Nucleus accumbens (tissue), 56 donors: Measurements from ENCODE around the gene BRD9.

ENCODE experiments used
- DNase-seq, 56 donors: peaks; one replicate each; lab custom pipeline; 2025; lab: John Stamatoyannopoulos, UW

Gene BRD9

DNA sequence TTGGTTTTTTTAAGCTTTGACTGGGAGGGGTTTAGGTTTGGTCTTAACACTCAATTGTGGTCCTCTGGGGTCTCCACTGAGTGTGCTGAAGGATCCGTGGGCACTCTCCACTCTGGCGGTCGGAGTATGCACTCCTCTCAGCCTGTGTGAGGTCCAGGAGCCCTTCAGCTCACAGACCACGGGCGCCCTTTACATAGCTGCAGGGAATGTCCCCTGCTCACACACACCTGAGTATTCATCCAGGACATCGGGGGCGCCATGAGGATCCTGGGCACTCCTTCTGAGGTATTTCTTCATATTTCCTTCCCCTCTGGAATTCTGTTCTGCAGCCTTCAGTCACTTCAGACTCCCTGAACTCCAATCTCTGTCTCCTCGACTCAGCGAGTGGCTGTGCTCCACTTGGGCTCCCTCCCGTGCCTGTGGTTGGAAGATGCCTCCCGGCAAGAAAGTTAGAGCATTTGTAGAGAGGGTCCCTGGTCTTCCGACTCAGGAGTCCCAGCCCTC lies 12.6 kb upstream of the BRD9 start:
- no peak for DNase-seq

DNA sequence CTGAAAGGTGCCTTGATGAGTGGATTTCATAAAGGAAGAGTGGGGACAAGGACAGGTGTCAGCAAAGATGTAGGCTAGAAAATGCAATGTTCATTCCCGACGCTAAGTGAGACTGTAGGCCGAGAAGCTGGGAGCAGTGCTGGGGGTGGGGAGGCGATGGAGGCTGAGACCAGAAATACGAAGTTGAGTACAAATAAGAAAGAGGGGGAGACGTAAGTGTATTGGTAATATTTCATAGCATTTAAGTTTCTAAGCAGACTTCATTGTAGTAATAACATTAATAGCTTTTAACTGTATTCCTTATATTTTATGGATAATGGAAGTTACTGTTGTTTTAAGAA lies 11.1 kb upstream of the BRD9 start:
- no peak for DNase-seq

DNA sequence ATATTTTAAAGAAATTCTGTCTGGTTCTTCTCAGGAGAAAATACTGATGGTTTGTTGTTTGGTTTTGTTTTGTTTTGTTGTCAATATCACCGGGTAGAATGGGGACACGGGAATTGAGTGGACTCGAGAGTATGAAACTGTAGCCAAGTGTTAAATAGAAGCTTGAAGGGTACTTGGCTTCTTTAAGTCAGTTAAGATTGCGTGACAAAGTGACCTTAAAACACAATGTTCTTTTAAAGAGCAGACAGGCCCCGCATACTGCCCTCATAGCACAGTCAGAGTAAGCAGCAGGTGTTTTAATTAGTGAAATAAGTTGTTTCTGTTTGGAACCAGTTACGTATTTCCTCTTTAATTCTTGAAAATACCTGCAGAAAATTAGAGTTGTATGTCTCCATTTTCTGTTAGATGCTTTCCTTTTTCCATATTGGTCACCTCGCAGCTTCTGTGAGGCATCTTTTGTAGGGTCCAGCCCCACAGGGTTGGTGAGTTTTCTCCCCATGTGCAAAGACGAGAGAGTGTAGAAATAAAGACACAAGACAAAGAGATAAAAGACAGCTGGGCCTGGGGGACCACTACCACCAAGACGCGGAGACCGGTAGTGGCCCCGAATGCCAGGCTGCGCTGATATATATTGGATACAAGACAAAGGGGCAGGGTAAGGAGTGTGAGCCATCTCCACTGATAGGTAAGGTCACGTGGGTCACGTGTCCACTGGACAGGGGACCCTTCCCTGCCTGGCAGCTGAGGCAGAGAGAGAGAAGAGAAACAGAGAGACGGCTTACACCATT lies 9.7 kb upstream of the BRD9 start:
- DNase-seq: no peak

DNA sequence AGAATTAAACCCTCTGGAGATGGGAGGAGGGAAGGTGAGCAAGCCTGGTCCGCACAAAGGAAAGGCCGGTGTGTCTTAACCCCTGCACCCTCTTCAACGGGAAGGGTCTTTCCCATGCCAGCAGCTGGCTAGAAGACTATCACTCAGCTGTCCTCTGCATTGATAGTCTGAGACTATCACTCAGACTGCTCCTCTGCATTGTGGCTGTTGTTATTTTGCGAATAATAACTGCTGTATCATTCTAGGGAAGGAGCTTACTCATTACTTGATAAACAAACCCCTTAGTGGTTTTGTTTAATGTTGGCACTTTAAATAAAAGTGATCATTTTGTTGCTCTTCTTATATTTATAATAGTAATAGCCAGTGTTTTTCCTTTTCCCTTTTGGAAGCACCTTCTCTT lies 8.2 kb upstream of the BRD9 start:
- no peak for DNase-seq

DNA sequence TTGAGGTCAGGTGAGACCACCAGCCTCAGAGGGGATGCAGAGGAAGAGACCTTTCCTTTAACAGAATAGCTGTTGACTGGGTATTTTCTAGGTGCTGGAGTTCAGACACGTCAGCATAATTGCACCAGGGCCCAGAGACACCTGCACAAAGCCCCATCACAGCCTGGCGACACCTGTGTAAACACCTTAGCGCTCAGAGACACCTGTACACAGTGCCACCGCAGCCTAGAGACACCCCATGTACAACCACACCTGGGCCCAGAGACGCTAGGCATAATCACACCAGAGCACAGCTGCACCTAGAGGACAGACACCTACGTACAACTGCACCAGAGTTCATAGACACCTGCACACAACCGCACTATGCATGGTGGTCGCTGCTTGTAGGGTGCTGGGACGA lies 1.1 kb upstream of the BRD9 start:
- no peak for DNase-seq

DNA sequence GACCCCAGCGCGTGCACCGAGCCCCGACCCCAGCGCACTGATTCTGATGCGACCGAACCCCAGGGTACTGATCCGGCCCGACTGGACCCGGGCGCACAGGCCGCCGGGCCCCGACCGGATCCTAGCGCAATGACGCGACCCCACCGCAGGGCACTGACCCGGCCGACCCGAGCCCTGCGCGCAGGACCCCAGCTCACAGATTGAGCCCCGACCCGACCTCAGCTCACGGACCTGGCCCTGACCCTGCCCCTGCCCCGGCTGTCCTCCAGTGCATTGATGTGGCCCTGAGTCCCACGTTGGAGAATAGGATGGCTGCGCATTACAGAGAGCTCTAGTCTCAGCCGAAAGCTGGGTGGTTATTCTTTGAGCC lies 521 bp upstream of the BRD9 start:
- DNase-seq: no peak

DNA sequence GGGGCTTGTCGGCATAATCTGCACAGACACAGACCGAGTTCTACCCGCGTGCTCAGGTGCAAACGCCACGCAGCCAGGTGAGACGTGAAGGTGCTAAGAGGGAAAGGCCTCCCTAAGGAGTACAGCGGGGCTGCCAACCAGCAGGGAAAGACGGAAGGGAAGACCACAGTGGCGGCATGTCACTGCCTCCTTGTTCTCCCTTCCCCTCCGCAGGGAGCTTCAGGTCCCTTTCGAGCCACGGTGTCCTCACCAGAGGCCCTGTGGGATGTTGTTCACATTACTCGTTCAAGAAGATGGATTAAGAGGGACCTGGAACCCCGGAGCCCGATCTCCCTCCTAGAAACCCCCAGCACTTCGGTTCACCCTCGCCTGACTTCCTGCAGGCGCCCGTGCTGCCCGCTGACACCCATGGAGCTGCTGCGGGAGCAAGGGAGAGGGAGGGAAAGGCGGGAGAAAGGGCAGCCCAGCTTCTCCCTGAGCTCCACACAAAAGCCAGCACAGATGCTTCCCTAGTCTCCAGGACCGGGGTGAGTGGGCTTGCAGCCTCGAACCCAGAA lies 686 bp downstream of the BRD9 start:
- peak in 4 of 56 donors; percentile 26 to 56 (median 32) for DNase-seq

DNA sequence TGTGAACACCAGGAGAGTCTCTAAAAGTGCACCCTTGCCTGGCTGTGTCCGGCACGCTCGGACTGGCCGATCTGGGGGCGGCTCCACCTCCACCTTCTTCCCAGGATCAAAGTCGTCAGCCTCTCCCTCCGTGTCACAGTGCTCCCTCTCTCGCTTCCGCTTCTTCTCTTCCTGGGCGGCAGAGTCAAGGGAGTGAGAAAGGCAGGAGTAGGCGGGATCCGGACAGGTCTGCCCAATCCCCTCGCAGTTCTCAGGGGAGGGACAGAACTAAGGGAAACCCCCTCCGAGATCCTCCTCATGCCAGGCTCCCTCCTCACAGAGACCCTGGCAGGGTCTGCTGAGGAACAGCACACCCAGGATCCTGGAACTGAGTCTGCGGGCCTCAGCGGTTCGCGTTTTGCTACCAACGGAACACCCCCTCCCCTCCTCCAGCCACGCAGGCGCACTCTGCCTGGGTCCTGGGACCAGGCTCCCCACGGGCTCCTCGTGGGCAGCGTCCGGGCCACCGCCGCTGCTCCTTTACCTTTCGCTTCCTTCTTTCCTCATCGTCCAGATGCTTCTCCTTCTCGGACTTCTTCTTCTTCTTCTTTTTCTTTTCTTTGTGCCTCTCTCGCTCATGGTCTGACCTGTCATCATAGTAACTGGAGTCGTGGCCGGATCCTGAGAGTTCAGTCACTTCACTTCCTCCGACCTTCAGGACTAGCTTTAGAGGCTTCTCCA lies 1.3 kb downstream of the BRD9 start:
- DNase-seq: no peak

DNA sequence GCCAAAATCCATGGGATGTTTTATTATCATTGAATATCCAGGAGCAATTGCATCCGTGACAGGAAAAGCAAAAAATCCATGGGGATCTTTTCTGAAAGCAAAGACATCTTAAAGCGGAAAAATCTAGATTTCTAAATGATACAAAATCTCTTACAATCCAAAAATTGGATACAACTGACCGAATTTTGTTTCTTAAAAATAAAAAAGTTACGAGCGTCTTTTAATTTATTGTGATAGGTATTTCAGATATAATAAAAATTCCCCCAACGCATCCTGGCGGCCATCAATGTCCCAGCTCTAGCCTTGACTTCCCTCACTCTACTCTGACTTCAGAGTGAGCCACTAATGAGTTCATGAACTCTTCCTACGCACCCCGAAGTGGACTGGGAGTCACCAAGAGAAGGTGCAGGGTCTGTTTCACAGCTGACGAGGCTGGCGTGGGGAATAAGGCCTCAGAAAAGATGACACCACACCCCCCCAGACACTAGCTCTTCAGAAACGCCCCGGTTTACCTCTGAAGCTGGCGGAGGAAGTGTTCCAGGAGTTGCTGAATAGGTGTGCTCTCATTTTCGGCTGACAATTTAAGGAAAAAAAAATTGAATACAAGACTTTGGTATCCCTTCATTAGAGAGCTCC lies 3.4 kb downstream of the BRD9 start:
- no peak for DNase-seq

DNA sequence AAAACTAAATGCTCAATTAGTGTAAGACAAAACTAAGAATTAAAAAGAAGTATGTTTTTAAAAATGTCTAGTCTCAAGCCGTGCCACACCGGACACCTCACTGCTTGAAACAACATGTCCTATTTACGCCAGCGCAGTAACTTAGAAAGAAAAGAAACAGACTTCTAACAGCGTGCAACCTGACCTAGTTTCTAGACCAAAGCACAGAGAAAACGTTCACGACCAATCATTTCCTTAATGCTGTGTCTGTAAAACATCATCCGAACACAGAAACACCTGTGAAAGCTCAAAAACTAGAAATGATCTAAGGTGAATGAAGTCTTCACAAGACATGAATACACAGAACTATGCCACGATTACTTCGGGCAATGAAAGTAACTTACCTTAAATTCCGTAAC lies 4.0 kb downstream of the BRD9 start:
- no peak for DNase-seq

DNA sequence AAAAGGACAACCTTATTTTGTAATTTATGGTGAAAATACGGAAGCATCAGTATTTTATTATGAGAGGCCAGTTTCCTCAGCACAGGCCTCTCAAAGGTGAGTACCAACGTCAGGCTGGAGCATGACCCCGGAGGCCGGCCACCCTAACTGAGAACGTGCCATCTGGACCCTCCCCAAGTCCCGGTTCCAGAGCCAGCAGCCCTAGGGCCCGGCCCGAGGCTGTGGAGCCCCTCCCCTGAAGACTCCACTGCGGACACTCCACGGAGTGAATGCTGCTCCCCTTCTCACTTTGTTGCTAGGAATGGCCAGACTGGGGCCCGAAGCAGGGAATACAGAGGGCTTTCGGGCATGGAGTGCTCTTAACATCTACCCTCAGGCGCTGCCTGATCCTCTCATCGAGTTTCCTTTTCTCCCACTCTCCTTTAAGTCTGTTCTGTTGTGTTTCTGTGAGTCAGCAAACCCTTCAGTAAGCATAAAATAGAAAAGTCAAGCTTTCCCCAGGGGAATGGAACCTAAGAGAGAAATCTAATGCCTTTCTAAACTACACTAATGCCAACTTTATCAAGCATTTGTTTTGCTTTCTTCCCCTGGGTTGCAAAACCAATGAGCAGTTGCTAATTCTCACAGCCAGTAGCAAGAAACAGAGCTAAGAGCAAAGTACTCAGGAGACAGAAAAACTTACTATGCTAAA lies 4.5 kb downstream of the BRD9 start:
- no peak for DNase-seq

DNA sequence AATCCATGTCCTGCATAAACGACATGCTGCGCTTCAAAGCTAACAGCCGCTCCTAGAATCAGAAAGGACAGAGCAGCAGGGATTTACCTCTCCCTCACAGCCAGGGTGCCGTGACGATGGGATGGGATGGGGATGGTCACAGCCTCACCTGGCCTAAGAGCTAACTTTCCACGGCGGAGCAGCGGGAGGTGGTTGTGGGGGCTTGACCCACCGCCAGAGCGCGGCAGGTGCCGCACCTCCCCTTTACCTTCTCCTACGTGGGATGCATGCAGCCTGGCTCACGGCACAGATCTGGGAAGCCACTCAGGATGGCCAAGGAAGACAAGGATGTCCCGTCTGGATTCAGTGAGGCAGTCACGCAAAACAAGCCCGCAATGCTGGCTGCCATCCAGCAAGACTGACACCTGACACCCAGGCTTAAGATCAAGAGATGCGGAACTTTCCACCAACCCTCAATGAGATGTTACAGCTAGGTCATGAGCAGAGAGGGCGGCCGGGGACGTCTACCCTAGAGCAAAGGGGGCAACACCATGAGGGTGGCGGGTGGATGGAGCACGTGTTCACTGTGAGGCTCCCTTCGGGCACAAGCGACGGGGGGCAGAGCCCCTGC lies 5.8 kb downstream of the BRD9 start:
- DNase-seq: no peak

DNA sequence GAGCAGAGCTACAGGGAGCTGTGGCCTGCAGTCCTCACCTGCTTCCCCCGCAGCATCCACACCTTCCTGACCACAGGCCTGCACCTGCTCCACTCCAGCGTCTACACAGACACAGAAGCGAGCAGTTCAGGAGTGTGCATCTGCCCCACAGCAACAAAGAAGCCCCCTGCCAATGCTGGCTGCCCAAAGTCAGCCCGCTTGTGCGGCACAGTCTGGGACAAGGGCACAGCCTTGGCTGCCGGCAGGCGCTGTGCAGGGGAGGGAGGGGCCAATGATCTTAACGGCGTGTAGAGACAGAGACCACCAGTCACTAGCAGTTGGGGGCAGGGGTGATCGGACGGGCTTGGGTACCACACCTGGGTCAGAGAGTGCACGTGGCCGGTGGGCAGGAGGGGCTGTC lies 6.6 kb downstream of the BRD9 start:
- DNase-seq: no peak

DNA sequence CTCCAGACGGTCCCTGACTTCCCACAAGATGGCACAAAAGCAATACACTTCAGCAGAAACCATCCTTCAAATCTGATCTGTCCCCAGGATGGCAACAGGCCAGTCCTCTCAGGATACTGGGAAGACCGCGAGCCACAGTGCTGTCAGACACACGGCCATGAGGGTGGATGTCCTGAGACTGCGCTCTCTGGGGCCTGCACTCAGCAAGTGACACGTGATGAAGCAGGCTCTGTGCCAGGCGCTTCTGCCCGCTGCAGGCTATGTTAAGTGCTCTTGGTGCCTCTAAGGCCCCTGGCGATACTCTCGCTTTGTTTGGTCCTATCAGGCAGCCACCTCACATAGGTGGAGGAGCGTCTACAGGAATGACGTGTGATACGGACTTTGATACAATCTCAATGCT lies 7.1 kb downstream of the BRD9 start:
- peak in 30 of 56 donors; percentile 2 to 60 (median 27) for DNase-seq

DNA sequence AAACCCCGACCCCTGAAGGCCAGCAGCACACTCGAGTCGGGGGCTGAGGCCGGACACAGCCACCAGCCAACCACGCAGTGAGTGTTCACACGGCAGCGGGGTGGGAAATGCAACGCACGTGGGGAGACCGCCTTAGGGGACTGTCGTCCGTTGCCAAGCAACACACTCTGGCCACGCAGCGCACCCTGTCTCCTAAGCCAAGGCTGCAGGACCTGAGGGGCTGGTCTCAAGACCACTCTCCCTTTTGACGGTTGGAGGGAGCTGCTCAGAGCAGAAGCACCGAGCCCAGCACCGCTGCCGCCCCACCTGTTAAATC lies 7.5 kb downstream of the BRD9 start:
- no peak for DNase-seq

DNA sequence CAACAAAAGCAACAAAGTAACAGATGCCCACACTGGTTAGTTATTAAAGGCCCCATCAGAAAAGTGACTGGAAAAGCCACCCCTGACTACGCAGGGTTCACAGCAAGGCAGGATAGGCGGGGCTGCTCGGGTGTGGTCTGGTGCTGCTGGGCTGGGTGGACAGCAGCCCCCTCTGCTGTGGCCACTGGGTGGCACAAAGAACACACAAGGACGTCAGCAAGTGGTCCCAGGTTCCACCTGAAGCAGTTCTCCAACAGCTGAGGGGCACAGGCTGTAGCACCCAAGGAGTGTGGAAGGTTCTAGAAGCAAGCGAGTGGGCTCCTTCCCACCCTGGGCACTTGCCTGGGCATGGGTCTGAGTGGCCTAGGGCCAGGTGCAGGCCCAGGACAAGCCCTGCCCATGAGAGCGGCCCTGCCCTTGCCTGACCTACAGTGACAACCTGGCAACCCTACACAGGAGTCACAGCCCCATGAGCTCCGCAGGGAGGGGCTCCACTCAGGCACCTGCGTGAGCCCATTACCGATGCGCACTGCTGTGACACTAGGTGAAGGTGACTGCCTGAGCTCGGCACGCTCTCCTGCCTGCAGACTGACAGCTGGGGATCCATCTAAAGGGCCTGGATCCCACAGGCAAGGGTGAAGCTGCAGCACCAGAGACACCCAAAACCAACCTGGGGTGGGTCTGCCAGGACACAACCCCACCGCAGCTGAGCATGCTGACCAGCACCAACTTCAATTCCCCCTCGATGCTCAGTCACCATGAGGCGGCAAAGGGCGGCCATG lies 8.1 kb downstream of the BRD9 start:
- no peak for DNase-seq

DNA sequence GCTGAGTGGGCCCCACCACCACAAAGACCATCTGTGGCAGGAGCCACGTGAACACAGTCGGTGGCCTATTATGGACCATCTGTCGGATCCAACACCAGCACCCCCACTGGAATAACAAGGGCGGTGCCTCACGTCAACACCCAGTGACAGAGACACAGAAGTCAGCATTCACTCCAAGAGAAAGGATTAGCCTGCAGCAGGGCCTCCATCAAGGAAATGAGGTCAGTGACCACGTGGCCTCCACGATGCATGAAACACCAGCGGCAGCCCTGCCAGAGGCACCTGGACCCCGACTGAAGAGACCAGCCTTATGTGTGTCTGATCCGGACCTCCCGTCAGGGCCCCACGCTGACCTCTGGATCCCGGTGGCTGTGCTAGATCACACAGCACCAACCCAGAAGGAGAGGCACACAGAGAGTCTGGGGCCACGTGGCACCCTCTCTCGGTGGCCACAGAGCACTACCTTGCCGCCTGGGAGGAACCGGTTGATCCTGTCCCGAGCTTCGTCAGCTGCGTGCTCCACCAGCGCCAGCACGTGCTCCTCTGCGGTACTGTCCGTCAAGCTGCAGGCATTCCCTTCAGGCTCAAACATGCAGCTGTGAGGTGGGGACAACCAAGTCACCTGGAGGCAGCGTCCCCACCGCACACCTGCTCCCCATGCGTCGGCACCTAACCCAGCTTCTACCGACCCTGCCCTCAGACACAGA lies 9.0 kb downstream of the BRD9 start:
- peak in 25 of 56 donors; percentile 11 to 60 (median 23) for DNase-seq

DNA sequence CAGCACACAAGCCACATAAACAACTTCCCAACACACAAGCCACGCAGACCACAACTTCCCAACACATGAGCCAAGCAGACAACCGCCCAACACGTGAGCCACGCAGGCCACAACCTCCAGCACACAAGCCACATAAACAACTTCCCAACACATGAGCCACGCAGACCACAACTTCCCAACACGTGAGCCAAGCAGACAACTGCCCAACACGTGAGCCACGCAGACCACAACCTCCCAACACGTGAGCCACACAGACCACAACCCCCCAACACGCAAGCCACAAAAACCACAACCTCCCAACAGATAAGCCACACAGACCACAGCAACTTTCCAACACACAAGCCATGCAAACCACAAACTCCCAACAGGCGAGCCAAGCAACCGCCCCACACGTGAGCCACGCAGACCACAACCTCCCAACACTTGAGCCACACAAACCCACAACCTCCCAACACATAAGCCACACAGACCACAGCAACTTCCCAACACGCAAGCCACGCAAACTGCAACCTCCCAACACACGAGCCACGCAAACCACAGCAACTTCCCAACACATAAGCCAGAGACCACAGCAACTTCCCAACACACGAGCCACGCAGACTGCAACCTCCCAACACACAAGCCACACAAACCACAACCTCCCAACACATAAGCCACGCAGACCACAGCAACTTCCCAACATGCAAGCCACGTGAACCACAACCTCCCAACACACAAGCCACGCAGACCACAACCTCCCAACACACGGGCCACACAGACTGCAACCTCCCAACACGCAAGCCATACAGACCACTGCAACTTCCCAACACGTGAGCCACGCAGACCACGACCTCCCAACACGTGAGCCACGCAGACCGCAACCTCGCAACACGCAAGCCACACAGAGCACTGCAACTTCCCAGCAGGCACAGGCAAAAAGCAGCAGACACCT lies 10.1 kb downstream of the BRD9 start:
- no peak for DNase-seq
